Stimulated activated naive CD8-positive, alpha-beta T cell treated with anti-CD3 and anti-CD28 coated beads, Interleukin-15, Interleukin-2, amounts not matched to agents 100 U/mL and 50 U/mL, for 24 hours (primary cell): ENCODE results near the gene AKAP8L.

ENCODE experiments used
- ATAC-seq: fragments of 150-1000 bp; cut with Tn5 transposase; one replicate; pipeline ENCODE4 v1.10.0; 2021
- DNase-seq: peaks from one replicate; pipeline ENCODE4 v3.0.0; 2021

The AKAP8L gene

DNA sequence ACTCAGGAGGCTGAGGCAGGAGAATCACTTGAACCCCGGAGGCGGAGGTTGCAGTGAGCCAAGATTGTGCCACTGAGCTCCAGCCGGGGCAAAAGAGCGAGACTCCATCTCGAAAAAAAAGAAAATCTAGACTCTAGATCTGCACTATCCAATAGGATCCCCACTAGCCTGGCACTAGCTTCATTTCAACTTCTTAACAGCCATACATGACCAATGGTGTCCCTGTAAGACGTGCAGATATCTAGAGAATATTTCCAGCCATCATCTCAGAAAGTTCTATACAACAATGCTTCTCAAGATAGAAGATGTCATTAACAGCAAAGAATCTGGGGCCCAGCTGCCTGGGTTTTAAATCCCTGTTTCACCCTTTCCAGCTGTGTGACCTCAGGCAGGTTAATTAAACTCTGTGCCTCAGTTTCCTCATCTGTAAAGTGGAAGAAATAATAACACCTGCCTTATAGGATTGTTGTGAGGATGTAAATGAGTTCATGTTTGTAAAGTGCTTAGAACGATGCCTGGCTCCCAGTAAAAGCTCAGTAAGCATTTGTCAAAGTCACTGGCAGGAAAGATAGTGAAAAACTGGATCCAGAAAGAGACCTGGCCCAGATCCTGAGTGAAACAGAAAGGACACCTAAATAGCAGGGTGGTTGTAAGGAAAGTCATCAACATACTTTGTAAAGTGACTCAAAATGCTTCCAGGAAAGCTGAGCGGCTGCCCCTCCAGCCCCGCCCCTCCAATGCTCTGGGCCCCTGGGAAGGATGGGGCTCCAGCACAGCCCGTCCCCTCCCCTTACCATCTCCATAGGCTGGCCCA lies 17.4 kb upstream of the AKAP8L start:
- ATAC-seq, result no peak

GRCh38 chr19:15433519-15434069 lies 14.8 kb upstream of the AKAP8L start:
- DNase-seq (no peak), ATAC-seq (no peak)

More for the DNA sequence above, 17.4 kb upstream of the AKAP8L start:
- no peak for DNase-seq

GRCh38 chr19:15432629-15433518 lies 14.1 kb upstream of the AKAP8L start:
- peak; percentile 95 for DNase-seq
- peak; percentile 85 for ATAC-seq

DNA sequence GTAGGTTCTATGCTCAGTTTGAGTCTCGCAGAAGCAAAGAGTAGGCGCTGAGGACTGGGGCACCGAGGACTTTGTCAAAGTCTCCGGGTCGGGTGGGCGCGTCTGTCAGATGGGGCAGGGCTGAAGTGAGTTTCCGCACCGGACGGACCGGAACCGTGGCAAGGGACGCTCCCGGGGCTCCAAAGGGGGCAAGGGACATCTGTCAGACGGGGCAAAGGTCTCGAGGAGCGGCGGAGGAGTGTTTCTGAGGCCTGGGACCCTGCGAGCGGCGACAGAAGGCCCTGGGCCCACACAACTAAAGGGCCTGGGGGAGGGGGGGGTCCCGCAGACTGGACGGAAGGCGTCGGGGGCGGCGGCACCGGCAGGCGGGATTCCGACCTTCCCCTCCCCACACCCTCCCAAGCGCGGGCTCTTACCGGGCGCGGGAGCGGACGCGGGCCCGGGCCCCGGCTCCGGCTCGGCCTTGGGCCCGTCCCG lies 13.3 kb upstream of the AKAP8L start:
- ATAC-seq, result no peak

DNA sequence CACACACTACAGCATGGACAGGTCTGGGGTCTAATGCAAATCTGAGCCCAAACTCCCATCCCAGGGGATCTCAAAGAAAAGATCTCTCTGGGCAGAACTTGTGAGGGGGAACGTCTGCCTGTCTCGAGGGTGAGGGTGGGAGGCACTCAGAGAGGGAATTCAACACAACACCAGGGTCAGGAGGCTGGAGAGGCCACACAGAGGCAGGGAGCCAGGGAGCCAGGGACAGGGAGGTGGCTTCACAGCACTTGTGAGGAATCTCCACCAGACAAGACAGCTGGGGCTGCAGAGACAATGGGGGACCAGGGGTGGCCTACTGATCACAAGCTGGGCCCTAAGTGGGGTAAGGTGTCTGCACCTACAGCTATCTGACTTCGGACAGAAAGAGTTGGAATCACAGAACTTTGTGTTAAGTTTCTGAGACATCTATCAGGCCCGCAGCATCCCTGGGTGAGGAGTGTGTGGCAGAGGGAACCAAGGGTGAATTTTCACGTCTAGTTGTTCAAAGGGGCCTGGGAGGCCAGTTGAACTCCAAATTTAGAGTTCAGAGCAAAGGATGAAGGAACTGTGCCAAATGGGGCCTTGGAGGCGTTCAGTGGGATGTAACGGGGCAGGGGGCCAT lies 12.7 kb upstream of the AKAP8L start:
- DNase-seq (no peak), ATAC-seq (no peak)

More for the DNA sequence above, 13.3 kb upstream of the AKAP8L start:
- DNase-seq, result peak; percentile 56

GRCh38 chr19:15430526-15431120 lies 11.8 kb upstream of the AKAP8L start:
- no peak for ATAC-seq
- no peak for DNase-seq

DNA sequence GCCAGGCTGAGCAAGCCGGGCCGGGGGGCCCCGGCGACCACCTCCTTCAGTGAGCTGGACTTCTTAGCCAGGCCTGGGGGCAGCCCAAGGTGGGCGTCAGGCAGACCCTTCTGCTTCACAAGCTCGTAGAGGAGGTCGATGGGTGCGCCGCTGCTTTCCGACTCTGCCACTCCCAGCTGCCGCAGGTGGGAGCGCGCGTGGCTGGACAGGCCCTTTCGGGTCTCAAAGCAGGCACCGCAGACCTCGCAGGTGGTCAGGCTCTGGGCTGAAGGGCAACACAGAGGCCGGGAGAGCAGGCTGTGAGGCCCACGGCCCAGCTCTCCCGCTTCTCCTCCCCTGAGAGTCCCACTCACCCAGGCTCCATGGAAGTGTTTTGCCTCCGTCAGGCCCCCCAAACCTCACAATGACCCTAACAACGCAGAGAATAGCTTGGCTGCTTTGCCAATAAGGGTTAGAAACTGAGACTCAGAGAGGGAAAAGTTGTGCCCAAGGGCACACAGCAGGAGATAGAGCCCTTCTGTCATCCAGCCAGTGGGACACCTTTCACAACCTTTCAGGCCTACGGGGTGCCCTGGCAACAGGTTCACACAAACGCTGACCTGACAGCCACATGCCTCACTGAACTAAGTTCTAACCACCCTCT lies 11.2 kb upstream of the AKAP8L start:
- no peak for DNase-seq

DNA sequence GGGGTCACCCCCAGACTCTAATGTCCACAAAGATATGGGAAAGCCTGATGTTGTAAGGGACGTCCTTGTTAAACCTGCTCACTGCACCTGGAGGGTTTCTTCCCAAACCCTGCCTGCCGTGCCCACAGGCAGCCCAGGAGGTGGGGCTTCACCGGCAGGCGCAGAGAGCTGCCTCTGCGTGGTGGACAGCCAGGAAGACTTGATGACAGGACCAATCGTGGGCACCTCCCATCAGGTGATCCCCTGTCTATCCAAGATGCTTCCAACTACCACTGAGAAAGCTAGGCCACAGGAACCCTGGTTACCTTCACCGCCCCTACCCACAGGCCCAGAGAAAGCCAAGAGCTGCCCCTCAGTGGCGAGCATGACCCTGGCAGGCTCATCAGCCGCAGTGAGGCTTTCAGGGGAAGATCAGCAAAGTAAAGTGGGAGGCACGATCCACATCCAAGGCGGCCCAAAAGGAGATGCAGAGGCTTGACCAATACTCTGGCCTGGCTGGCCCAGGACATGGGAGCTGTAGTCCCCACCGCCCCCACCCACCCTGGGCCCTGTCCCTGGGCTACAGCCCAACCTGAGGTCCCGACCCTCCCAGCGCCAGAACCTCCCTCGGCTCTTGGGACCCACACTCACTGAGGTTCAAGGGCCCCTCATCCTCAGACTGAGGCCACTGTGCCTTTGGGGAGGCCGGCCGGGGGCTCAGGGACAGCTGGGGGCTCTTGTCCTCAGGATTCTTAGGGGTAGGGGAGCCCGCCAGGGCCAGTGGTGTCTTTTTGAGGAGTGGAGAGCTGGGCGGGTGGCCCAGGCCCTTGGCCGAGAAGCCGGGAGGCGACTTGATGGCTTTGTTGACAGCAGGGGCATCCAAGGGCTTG lies 10.4 kb upstream of the AKAP8L start:
- no peak for DNase-seq
- ATAC-seq, result no peak

More for the DNA sequence above, 11.2 kb upstream of the AKAP8L start:
- no peak for ATAC-seq

- DNase-seq (no peak), ATAC-seq (no peak)
Measured at GRCh38 chr19:15427991-15428471, 9.2 kb upstream of the AKAP8L start.

DNA sequence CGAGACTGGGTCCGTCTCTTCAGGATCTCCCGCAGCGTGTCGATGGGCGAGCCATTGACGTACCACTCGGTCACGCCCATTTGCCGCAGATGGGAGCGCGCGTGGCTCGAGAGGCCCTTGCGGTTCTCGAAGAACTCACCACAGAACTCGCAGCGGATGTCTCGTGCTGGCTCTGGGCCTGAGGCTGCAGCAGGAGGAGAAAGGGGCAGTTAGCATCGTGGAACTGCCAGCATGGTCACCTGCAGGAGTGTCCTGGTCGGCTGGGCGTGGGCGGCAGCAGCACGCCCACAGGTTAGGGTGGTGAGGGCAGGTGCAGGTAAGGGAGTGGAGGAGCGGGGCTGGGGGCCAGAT lies 8.5 kb upstream of the AKAP8L start:
- DNase-seq (no peak), ATAC-seq (no peak)

- ATAC-seq, result no peak
Measured at GRCh38 chr19:15426485-15427349, 7.9 kb upstream of the AKAP8L start.

DNA sequence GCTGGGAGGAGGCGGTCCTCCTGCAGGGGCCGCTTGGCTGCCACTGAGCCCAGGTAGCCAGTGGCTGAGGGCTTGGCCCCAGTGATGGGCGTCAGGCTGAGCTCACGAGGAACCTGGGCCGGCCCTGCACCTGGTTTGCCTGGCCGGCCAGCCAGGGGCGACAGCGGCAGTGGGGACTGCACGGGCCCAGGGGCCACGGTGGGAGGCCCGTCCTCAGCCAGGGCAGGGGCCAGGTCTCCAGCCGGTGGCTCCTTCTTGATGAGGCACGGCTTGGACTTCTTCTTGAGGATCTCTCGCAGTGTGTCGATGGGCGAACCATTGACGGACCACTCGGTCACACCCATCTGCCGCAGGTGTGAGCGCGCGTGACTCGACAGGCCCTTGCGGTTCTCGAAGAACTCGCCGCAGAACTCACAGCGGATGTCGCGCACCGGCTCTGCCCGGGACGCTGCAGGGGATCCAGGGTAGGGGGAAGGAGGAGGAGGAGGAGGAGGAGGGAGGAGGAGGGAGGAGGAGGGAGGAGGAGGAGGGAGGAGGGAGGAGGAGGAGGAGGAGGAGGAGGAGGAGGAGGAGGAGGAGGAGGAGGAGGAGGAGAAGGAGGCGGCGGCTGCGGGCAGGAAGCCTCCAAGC lies 6.6 kb upstream of the AKAP8L start:
- DNase-seq (no peak), ATAC-seq (no peak)

More at GRCh38 chr19:15426485-15427349, 7.9 kb upstream of the AKAP8L start:
- DNase-seq, result no peak

GRCh38 chr19:15424692-15425272 lies 6.0 kb upstream of the AKAP8L start:
- DNase-seq (no peak), ATAC-seq (no peak)

DNA sequence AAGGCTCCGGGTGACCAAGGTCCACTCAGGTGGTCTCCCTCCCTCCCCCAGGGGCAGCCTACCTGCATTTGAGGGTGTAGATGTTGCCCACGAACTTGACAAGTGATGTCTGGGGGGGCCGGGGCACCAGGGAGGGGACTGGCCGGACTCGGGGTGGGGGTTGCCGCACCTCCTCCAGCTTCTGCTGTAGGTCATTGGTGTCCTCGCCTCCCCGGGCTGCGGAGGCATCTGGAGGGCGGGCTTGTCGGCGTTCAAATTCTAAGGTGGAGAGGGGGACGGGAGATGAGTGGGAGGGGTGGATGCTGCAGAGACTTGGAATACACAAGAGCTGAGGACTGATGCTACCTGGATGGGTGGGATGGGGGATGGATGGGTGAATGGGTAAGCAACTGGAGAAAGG lies 5.3 kb upstream of the AKAP8L start:
- no peak for DNase-seq
- no peak for ATAC-seq

- DNase-seq, result no peak
Measured at GRCh38 chr19:15423130-15423529, 4.3 kb upstream of the AKAP8L start.

GRCh38 chr19:15422296-15423075 lies 3.7 kb upstream of the AKAP8L start:
- ATAC-seq (no peak), DNase-seq (no peak)

More at GRCh38 chr19:15423130-15423529, 4.3 kb upstream of the AKAP8L start:
- ATAC-seq, result no peak

- ATAC-seq (no peak), DNase-seq (no peak)
Measured at GRCh38 chr19:15421721-15422260, 3.0 kb upstream of the AKAP8L start.
